Neural progenitor cell (in vitro differentiated cells): ENCODE results near the gene LEKR1.

Source experiments
- EZH2 ChIP-seq: fragments of 200-600 bp; sonication (generic); IDR thresholded peaks from 2 replicates; pipeline ENCODE4 v1.6.1; 2017; ENCODE audit warnings: antibody characterized with exemption, mild to moderate bottlenecking, moderate library complexity
- EZH2phosphoT487 ChIP-seq: fragments of 200-600 bp; sonication (generic); IDR thresholded peaks from 2 replicates; pipeline ENCODE4 v1.6.1; 2017; ENCODE audit warnings: antibody characterized with exemption
- TF ChIP-seq, protein P1 (sequence below): fragments of 200-600 bp; sonication (generic); IDR thresholded peaks from 2 replicates; pipeline ENCODE4 v1.5.1; 2017; ENCODE audit warnings: antibody characterized with exemption, mild to moderate bottlenecking

DNA sequence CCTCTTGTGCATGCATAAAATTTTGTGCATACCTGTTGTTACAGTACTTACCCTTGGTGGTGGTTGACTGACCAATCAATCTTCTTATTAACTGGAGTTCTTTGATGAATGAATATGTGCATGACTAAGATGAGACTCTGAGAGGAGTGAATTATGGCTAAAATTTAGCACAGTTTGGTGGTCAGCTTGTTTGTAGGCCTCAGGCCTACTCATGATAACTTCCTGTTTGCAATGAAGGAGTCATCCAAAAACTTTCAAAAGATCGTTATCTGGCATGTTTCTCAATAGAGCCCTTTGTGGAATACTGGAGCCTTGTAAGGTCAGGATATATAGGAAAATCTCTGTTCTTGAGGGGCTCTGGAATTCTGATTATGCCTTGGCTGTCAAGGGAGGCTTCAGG is 66.5 kb downstream of the LEKR1 start:
- TF ChIP-seq, protein P1, sequence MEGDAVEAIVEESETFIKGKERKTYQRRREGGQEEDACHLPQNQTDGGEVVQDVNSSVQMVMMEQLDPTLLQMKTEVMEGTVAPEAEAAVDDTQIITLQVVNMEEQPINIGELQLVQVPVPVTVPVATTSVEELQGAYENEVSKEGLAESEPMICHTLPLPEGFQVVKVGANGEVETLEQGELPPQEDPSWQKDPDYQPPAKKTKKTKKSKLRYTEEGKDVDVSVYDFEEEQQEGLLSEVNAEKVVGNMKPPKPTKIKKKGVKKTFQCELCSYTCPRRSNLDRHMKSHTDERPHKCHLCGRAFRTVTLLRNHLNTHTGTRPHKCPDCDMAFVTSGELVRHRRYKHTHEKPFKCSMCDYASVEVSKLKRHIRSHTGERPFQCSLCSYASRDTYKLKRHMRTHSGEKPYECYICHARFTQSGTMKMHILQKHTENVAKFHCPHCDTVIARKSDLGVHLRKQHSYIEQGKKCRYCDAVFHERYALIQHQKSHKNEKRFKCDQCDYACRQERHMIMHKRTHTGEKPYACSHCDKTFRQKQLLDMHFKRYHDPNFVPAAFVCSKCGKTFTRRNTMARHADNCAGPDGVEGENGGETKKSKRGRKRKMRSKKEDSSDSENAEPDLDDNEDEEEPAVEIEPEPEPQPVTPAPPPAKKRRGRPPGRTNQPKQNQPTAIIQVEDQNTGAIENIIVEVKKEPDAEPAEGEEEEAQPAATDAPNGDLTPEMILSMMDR, result no peak
- TF ChIP-seq EZH2 (no peak), EZH2phosphoT487 (no peak)
